ENCODE data around the gene CAMK1D. TPM values are rescaled to one million over a fixed set of nuclear protein-coding genes. Genes with fewer than 3 reads are reported as not detected.

CAMK1D gene
- total RNA-seq, 1 experiment from 2014 or later, result 0.63 TPM

- Histone ChIP-seq H3K27me3 (ENCODE audit: low read length) (no peaks in the 10 kb centered on the region), H3K9me2 (replicated peaks; ENCODE audit: insufficient read depth, low read length) (no peaks in the 10 kb centered on the region), H2AFZ (ENCODE audit: low read length) (no peak overlapping the region), H3K9ac (ENCODE audit: low read length) (no peak overlapping the region), H3K79me2 (ENCODE audit: low read length) (no peaks in the 10 kb centered on the region), H3K9me3 (ENCODE audit: low read length) (no peaks in the 10 kb centered on the region), H4K20me1 (ENCODE audit: insufficient read depth, low read depth, low read length) (no peaks in the 10 kb centered on the region), H3K4me1 (ENCODE audit: low read length) (no peaks in the 10 kb centered on the region), H3K27ac (ENCODE audit: low read length) (no peak overlapping the region), H3K4me2 (ENCODE audit: low read depth, low read length, poor library complexity, severe bottlenecking) (no peak overlapping the region), H3K36me3 (ENCODE audit: insufficient read depth, low read length) (no peaks in the 10 kb centered on the region), H3K4me3 (ENCODE audit: low read length) (no peak overlapping the region)
- no peak for DNase-seq
Measured at GRCh38 chr10:12501841-12502525, 152.6 kb downstream of the CAMK1D start.

GRCh38 chr10:12502526-12503274 lies 153.4 kb downstream of the CAMK1D start:
- Histone ChIP-seq H3K9me3 (ENCODE audit: low read length) (no peaks in the 10 kb centered on the region), H4K20me1 (ENCODE audit: insufficient read depth, low read depth, low read length) (no peaks in the 10 kb centered on the region), H3K27me3 (ENCODE audit: low read length) (no peaks in the 10 kb centered on the region), H3K9me2 (replicated peaks; ENCODE audit: insufficient read depth, low read length) (no peaks in the 10 kb centered on the region), H2AFZ (ENCODE audit: low read length) (no peak overlapping the region), H3K4me2 (ENCODE audit: low read depth, low read length, poor library complexity, severe bottlenecking) (no peak overlapping the region), H3K4me1 (ENCODE audit: low read length) (no peaks in the 10 kb centered on the region), H3K27ac (ENCODE audit: low read length) (no peak overlapping the region), H3K4me3 (ENCODE audit: low read length) (no peak overlapping the region), H3K36me3 (ENCODE audit: insufficient read depth, low read length) (no peaks in the 10 kb centered on the region), H3K9ac (ENCODE audit: low read length) (no peak overlapping the region), H3K79me2 (ENCODE audit: low read length) (no peaks in the 10 kb centered on the region)
- DNase-seq, result no peak

GRCh38 chr10:12503311-12503710 lies 154.0 kb downstream of the CAMK1D start:
- Histone ChIP-seq H3K4me2 (ENCODE audit: low read depth, low read length, poor library complexity, severe bottlenecking) (no peak overlapping the region), H3K9me2 (replicated peaks; ENCODE audit: insufficient read depth, low read length) (no peaks in the 10 kb centered on the region), H3K36me3 (ENCODE audit: insufficient read depth, low read length) (no peaks in the 10 kb centered on the region), H3K9ac (ENCODE audit: low read length) (no peak overlapping the region), H4K20me1 (ENCODE audit: insufficient read depth, low read depth, low read length) (no peaks in the 10 kb centered on the region), H2AFZ (ENCODE audit: low read length) (no peak overlapping the region), H3K4me1 (ENCODE audit: low read length) (no peaks in the 10 kb centered on the region), H3K27ac (ENCODE audit: low read length) (no peak overlapping the region), H3K79me2 (ENCODE audit: low read length) (no peaks in the 10 kb centered on the region), H3K9me3 (ENCODE audit: low read length) (no peaks in the 10 kb centered on the region), H3K27me3 (ENCODE audit: low read length) (0 out of 2 replicates have a peak, but pooled peaks cover 2% of the 10 kb centered on the region), H3K4me3 (ENCODE audit: low read length) (no peak overlapping the region)
- DNase-seq, result no peak

- H3K4me3 ChIP-seq (ENCODE audit: low read length), result no peak overlapping the region
- no peaks in the 10 kb centered on the region for H4K20me1 ChIP-seq (ENCODE audit: insufficient read depth, low read depth, low read length)
- no peak overlapping the region for H3K27ac ChIP-seq (ENCODE audit: low read length)
- no peaks in the 10 kb centered on the region for H3K79me2 ChIP-seq (ENCODE audit: low read length)
- H3K4me1 ChIP-seq (ENCODE audit: low read length), result no peaks in the 10 kb centered on the region
- H3K9me2 ChIP-seq (replicated peaks; ENCODE audit: insufficient read depth, low read length), result no peaks in the 10 kb centered on the region
- DNase-seq, result no peak
- no peak overlapping the region for H2AFZ ChIP-seq (ENCODE audit: low read length)
- H3K27me3 ChIP-seq (ENCODE audit: low read length), result 0 out of 2 replicates have a peak, but pooled peaks cover 2% of the 10 kb centered on the region
- H3K36me3 ChIP-seq (ENCODE audit: insufficient read depth, low read length), result no peaks in the 10 kb centered on the region
- no peaks in the 10 kb centered on the region for H3K9me3 ChIP-seq (ENCODE audit: low read length)
- no peak overlapping the region for H3K9ac ChIP-seq (ENCODE audit: low read length)
- no peak overlapping the region for H3K4me2 ChIP-seq (ENCODE audit: low read depth, low read length, poor library complexity, severe bottlenecking)
Measured at GRCh38 chr10:12504176-12504575, 154.8 kb downstream of the CAMK1D start.

GRCh38 chr10:12504628-12505027 lies 155.3 kb downstream of the CAMK1D start:
- Histone ChIP-seq H3K4me1 (ENCODE audit: low read length) (no peaks in the 10 kb centered on the region), H3K27me3 (ENCODE audit: low read length) (0 out of 2 replicates have a peak, but pooled peaks cover 2% of the 10 kb centered on the region), H3K79me2 (ENCODE audit: low read length) (no peaks in the 10 kb centered on the region), H3K27ac (ENCODE audit: low read length) (no peak overlapping the region), H3K4me3 (ENCODE audit: low read length) (no peak overlapping the region), H3K4me2 (ENCODE audit: low read depth, low read length, poor library complexity, severe bottlenecking) (no peak overlapping the region), H3K9me2 (replicated peaks; ENCODE audit: insufficient read depth, low read length) (no peaks in the 10 kb centered on the region), H4K20me1 (ENCODE audit: insufficient read depth, low read depth, low read length) (no peaks in the 10 kb centered on the region), H2AFZ (ENCODE audit: low read length) (no peak overlapping the region), H3K9ac (ENCODE audit: low read length) (no peak overlapping the region), H3K9me3 (ENCODE audit: low read length) (no peaks in the 10 kb centered on the region), H3K36me3 (ENCODE audit: insufficient read depth, low read length) (no peaks in the 10 kb centered on the region)
- no peak for DNase-seq

- Histone ChIP-seq H2AFZ (ENCODE audit: low read length) (no peak overlapping the region), H3K79me2 (ENCODE audit: low read length) (no peaks in the 10 kb centered on the region)
- DNase-seq, result no peak
Measured at GRCh38 chr10:12505683-12506082, 156.3 kb downstream of the CAMK1D start.

GRCh38 chr10:12507165-12507850 lies 158.0 kb downstream of the CAMK1D start:
- 0 out of 2 replicates have a peak, but pooled peaks cover 2% of the 10 kb centered on the region for H3K27me3 ChIP-seq (ENCODE audit: low read length)
- no peaks in the 10 kb centered on the region for H3K79me2 ChIP-seq (ENCODE audit: low read length)
- H3K4me3 ChIP-seq (ENCODE audit: low read length), result no peak overlapping the region

More at GRCh38 chr10:12505683-12506082, 156.3 kb downstream of the CAMK1D start:
- Histone ChIP-seq H3K9me3 (ENCODE audit: low read length) (no peaks in the 10 kb centered on the region), H3K9ac (ENCODE audit: low read length) (no peak overlapping the region), H3K4me1 (ENCODE audit: low read length) (no peaks in the 10 kb centered on the region), H3K9me2 (replicated peaks; ENCODE audit: insufficient read depth, low read length) (no peaks in the 10 kb centered on the region), H4K20me1 (ENCODE audit: insufficient read depth, low read depth, low read length) (no peaks in the 10 kb centered on the region), H3K27me3 (ENCODE audit: low read length) (0 out of 2 replicates have a peak, but pooled peaks cover 2% of the 10 kb centered on the region), H3K4me2 (ENCODE audit: low read depth, low read length, poor library complexity, severe bottlenecking) (no peak overlapping the region), H3K36me3 (ENCODE audit: insufficient read depth, low read length) (no peaks in the 10 kb centered on the region), H3K4me3 (ENCODE audit: low read length) (no peak overlapping the region), H3K27ac (ENCODE audit: low read length) (no peak overlapping the region)

GRCh38 chr10:12508165-12508564 lies 158.8 kb downstream of the CAMK1D start:
- H3K9me2 ChIP-seq (replicated peaks; ENCODE audit: insufficient read depth, low read length), result no peaks in the 10 kb centered on the region
- DNase-seq, result no peak
- H3K36me3 ChIP-seq (ENCODE audit: insufficient read depth, low read length), result no peaks in the 10 kb centered on the region
- no peaks in the 10 kb centered on the region for H3K9me3 ChIP-seq (ENCODE audit: low read length)
- H3K9ac ChIP-seq (ENCODE audit: low read length), result no peak overlapping the region
- no peaks in the 10 kb centered on the region for H3K4me1 ChIP-seq (ENCODE audit: low read length)
- H3K79me2 ChIP-seq (ENCODE audit: low read length), result no peaks in the 10 kb centered on the region
- no peak overlapping the region for H3K4me3 ChIP-seq (ENCODE audit: low read length)
- H3K27ac ChIP-seq (ENCODE audit: low read length), result no peak overlapping the region
- H2AFZ ChIP-seq (ENCODE audit: low read length), result no peak overlapping the region
- H4K20me1 ChIP-seq (ENCODE audit: insufficient read depth, low read depth, low read length), result 0 out of 2 replicates have a peak, but pooled peaks cover 3% of the 10 kb centered on the region
- H3K4me2 ChIP-seq (ENCODE audit: low read depth, low read length, poor library complexity, severe bottlenecking), result no peak overlapping the region
- H3K27me3 ChIP-seq (ENCODE audit: low read length), result 0 out of 2 replicates have a peak, but pooled peaks cover 2% of the 10 kb centered on the region

More at GRCh38 chr10:12507165-12507850, 158.0 kb downstream of the CAMK1D start:
- Histone ChIP-seq H3K9me2 (replicated peaks; ENCODE audit: insufficient read depth, low read length) (no peaks in the 10 kb centered on the region), H3K4me2 (ENCODE audit: low read depth, low read length, poor library complexity, severe bottlenecking) (no peak overlapping the region), H4K20me1 (ENCODE audit: insufficient read depth, low read depth, low read length) (no peaks in the 10 kb centered on the region), H3K4me1 (ENCODE audit: low read length) (no peaks in the 10 kb centered on the region), H3K36me3 (ENCODE audit: insufficient read depth, low read length) (no peaks in the 10 kb centered on the region), H3K27ac (ENCODE audit: low read length) (no peak overlapping the region), H3K9me3 (ENCODE audit: low read length) (no peaks in the 10 kb centered on the region), H3K9ac (ENCODE audit: low read length) (no peak overlapping the region), H2AFZ (ENCODE audit: low read length) (no peak overlapping the region)
- no peak for DNase-seq
